ENCODE data around the gene BCAP31.

Gene BCAP31

GRCh38 chrX:153685751-153686696, 38.2 kb downstream of the BCAP31 start:
- TF ChIP-seq PATZ1 (CRISPR knock-in tag; IDR thresholded peaks at IDR 0.05; ENCODE audit: borderline replicate concordance) = no peak
- no peak for TF ChIP-seq POU6F1 (CRISPR knock-in tag; IDR thresholded peaks at IDR 0.05; ENCODE audit: borderline replicate concordance, low read depth)
- no peak for TF ChIP-seq BACH2 (CRISPR knock-in tag; IDR thresholded peaks at IDR 0.05; ENCODE audit: borderline replicate concordance)
- no peak for TF ChIP-seq PPARA (CRISPR knock-in tag; IDR thresholded peaks at IDR 0.05; ENCODE audit: borderline replicate concordance)
- TF ChIP-seq ZNF565 (CRISPR knock-in tag; conservative IDR thresholded peaks at IDR 0.05; ENCODE audit: low read depth) = no peak
- no peak for TF ChIP-seq ZNF8 (CRISPR knock-in tag; IDR thresholded peaks at IDR 0.05)
- TF ChIP-seq CSDC2 (CRISPR knock-in tag; IDR thresholded peaks at IDR 0.05) = no peak
- TF ChIP-seq ZFP3 (CRISPR knock-in tag; IDR thresholded peaks at IDR 0.05) = no peak
- TF ChIP-seq ISL1 (CRISPR knock-in tag; IDR thresholded peaks at IDR 0.05) = no peak
- TF ChIP-seq CREB5 (CRISPR knock-in tag; IDR thresholded peaks at IDR 0.05; ENCODE audit: low read depth) = no peak
- no peak for TF ChIP-seq TCF4 (CRISPR knock-in tag; IDR thresholded peaks at IDR 0.05; ENCODE audit: borderline replicate concordance)
- TF ChIP-seq ESRRG (CRISPR knock-in tag; IDR thresholded peaks at IDR 0.05) = no peak
- TF ChIP-seq RARB (CRISPR knock-in tag; IDR thresholded peaks at IDR 0.05) = no peak
- TF ChIP-seq TOX (CRISPR knock-in tag; IDR thresholded peaks at IDR 0.05; ENCODE audit: borderline replicate concordance) = no peak
- TF ChIP-seq OSR1 (CRISPR knock-in tag; IDR thresholded peaks at IDR 0.05) = no peak
- no peak for TF ChIP-seq GLIS3 (CRISPR knock-in tag; IDR thresholded peaks at IDR 0.05)
- no peak for TF ChIP-seq ZFP30 (CRISPR knock-in tag; IDR thresholded peaks at IDR 0.05)
- TF ChIP-seq TSHZ2 (CRISPR knock-in tag; IDR thresholded peaks at IDR 0.05) = no peak
- TF ChIP-seq ARNTL (CRISPR knock-in tag; IDR thresholded peaks at IDR 0.05; ENCODE audit: borderline replicate concordance, low read depth) = no peak
- no peak for TF ChIP-seq SNAI2 (CRISPR knock-in tag; IDR thresholded peaks at IDR 0.05)
- ATAC-seq = no peak

- TF ChIP-seq CREB5 (CRISPR knock-in tag; IDR thresholded peaks at IDR 0.05; ENCODE audit: low read depth) (no peak), TCF4 (CRISPR knock-in tag; IDR thresholded peaks at IDR 0.05; ENCODE audit: borderline replicate concordance) (no peak), ZNF70 (CRISPR knock-in tag; IDR thresholded peaks at IDR 0.05) (no peak), PATZ1 (CRISPR knock-in tag; IDR thresholded peaks at IDR 0.05; ENCODE audit: borderline replicate concordance) (no peak), RARB (CRISPR knock-in tag; IDR thresholded peaks at IDR 0.05) (no peak), SNAI2 (CRISPR knock-in tag; IDR thresholded peaks at IDR 0.05) (no peak), ZNF565 (CRISPR knock-in tag; conservative IDR thresholded peaks at IDR 0.05; ENCODE audit: low read depth) (no peak), TOX (CRISPR knock-in tag; IDR thresholded peaks at IDR 0.05; ENCODE audit: borderline replicate concordance) (no peak), BACH2 (CRISPR knock-in tag; IDR thresholded peaks at IDR 0.05; ENCODE audit: borderline replicate concordance) (no peak), TSHZ2 (CRISPR knock-in tag; IDR thresholded peaks at IDR 0.05) (no peak), GLIS3 (CRISPR knock-in tag; IDR thresholded peaks at IDR 0.05) (no peak), POU6F1 (CRISPR knock-in tag; IDR thresholded peaks at IDR 0.05; ENCODE audit: borderline replicate concordance, low read depth) (no peak)
- ATAC-seq = no peak
Measured at GRCh38 chrX:153685156-153685536, 39.0 kb downstream of the BCAP31 start.
